K562 (cell line): ENCODE measurements around the gene USPL1. TPM values are rescaled to one million over a fixed set of nuclear protein-coding genes. Genes with fewer than 3 reads are reported as not detected.

Source experiments
- CTBP1 ChIP-seq: fragments of 450-650 bp; IDR thresholded peaks from 2 replicates; pipeline ENCODE4 v1.6.1; 2016; ENCODE audit warnings: borderline replicate concordance
- EGR1 ChIP-seq: fragments of 450-650 bp; conservative IDR thresholded peaks from 2 replicates; pipeline ENCODE4 v1.6.1; 2017; ENCODE audit warnings: mild to moderate bottlenecking
- EP400 ChIP-seq: fragments of 450-650 bp; IDR thresholded peaks from 2 replicates; pipeline ENCODE4 v1.6.1; 2017; ENCODE audit warnings: antibody characterized with exemption, mild to moderate bottlenecking, moderate library complexity
- FOXK2 ChIP-seq, 2 experiments: fragments of 450-650 bp; IDR thresholded peaks in 1 of 2; conservative IDR thresholded peaks in 1 of 2; 2 replicates each; pipeline ENCODE4 v1.6.1; 2016; ENCODE audit warnings: low read depth in 2 of 2, mild to moderate bottlenecking in 1 of 2
- GABPA ChIP-seq: fragments of 200-800 bp; sonication (Bioruptor generic); conservative IDR thresholded peaks from 2 replicates; pipeline ENCODE4 v1.6.1; 2016; ENCODE audit warnings: low read depth, missing genetic modification characterization, missing compliant biosample characterization
- HMGN3 ChIP-seq: IDR thresholded peaks from 2 replicates; pipeline ENCODE4 v1.6.1; 2011; ENCODE audit warnings: borderline replicate concordance, low read depth, mild to moderate bottlenecking, mixed read lengths, low read length; ENCODE audit not compliant: insufficient read length; ENCODE audit errors: extremely low read depth
- MAZ ChIP-seq, 2 experiments: fragments of 450-650 bp in 1 of 2; sonication (generic) in 1 of 2; formaldehyde crosslinking; IDR thresholded peaks in 1 of 2; conservative IDR thresholded peaks in 1 of 2; 2 replicates each; pipeline versions ENCODE4 v1.4.0 to v1.5.0; 2020; ENCODE audit warnings: mild to moderate bottlenecking in 1 of 2, missing genetic modification reagents in 1 of 2
- NFATC3 ChIP-seq: fragments of 450-650 bp; IDR thresholded peaks from 2 replicates; pipeline ENCODE4 v1.6.1; 2017; ENCODE audit warnings: mild to moderate bottlenecking
- NFYB ChIP-seq: IDR thresholded peaks from 2 replicates; pipeline ENCODE4 v1.6.1; 2011; ENCODE audit warnings: mild to moderate bottlenecking, moderate library complexity; ENCODE audit not compliant: insufficient read length; ENCODE audit errors: extremely low read depth
- NR4A1 ChIP-seq, 2 experiments: fragments of 250-450 bp in 1 of 2; fragments of 450-650 bp in 1 of 2; sonication (Bioruptor Pico) in 1 of 2; IDR thresholded peaks; 2 replicates each; pipeline versions ENCODE4 v1.4.0 to v1.6.1; 2016 to 2020; ENCODE audit warnings: mild to moderate bottlenecking in 2 of 2, missing compliant biosample characterization in 1 of 2, missing genetic modification characterization in 1 of 2, moderate library complexity in 1 of 2
- PPARD ChIP-seq: fragments of 250-450 bp; sonication (Bioruptor Pico); IDR thresholded peaks from 2 replicates; pipeline ENCODE4 v1.8.0; 2022; ENCODE audit warnings: inconsistent platforms, mild to moderate bottlenecking, moderate library complexity
- RB1 ChIP-seq: fragments of 450-650 bp; IDR thresholded peaks from 2 replicates; pipeline ENCODE4 v1.6.1; 2017; ENCODE audit warnings: low read depth, mild to moderate bottlenecking
- U2AF1 ChIP-seq: fragments of 200-400 bp; formaldehyde crosslinking; optimal IDR thresholded peaks from 2 replicates; pipeline ENCODE3; 2017; ENCODE audit warnings: mild to moderate bottlenecking, low read depth, low read length, moderate library complexity
- ZBTB12 ChIP-seq: fragments of 250-450 bp; sonication (Bioruptor Pico); IDR thresholded peaks from 2 replicates; pipeline ENCODE4 v1.4.0; 2020
- ZBTB40 ChIP-seq, 2 experiments: fragments of 450-650 bp in 1 of 2; sonication (generic) in 1 of 2; formaldehyde crosslinking in 1 of 2; IDR thresholded peaks; 2 replicates each; pipeline versions ENCODE4 v1.7.1 to v1.9.0; 2016 to 2022; ENCODE audit warnings: inconsistent platforms in 1 of 2, mild to moderate bottlenecking in 1 of 2, missing genetic modification reagents in 1 of 2
- ZNF23 ChIP-seq: fragments of 250-450 bp; sonication (Bioruptor Pico); IDR thresholded peaks from 2 replicates; pipeline ENCODE4 v1.4.0; 2020; ENCODE audit warnings: mild to moderate bottlenecking
- ZNF76 ChIP-seq: fragments of 250-450 bp; sonication (Bioruptor Pico); IDR thresholded peaks from 2 replicates; pipeline ENCODE4 v1.4.0; 2020; ENCODE audit warnings: mild to moderate bottlenecking, moderate library complexity, borderline replicate concordance
- polyA plus RNA-seq, 8 experiments: library from polyadenylated mRNA; depleted of rRNA in 4 of 8; stranded (reverse) in 5 of 8; unstranded in 3 of 8; fragments of >200 nt; fragmentation: Nextera tagmentation in 2 of 8; fragmentation: Illumina TruSeq in 1 of 8; extraction: Ambion mirVana in 2 of 8; extraction: Trizol in 1 of 8; gene quantifications; 2 replicates each; pipeline versions ENCODE4 v1.2.1 to v1.2.3, GENCODE V29; 2011 to 2014; ENCODE audit warnings: inconsistent platforms in 1 of 8, missing spikeins in 1 of 8
- total RNA-seq, 7 experiments: library from RNA; depleted of rRNA in 6 of 7; stranded (reverse); fragments of >200 nt in 6 of 7; fragmentation: Illumina TruSeq in 2 of 7; extraction: Trizol in 2 of 7; gene quantifications; 2 replicates each; pipeline versions ENCODE4 v1.2.1 to v1.2.3, GENCODE V29; 2011 to 2021; ENCODE audit warnings: low replicate concordance in 1 of 7

The USPL1 gene
- total and polyA plus RNA-seq, 9 of the 15 experiments (the other 6 are each of a cell fraction or from before 2014, with no cell fraction given): 5.5 to 18.0 (median 12.0) TPM

- TF ChIP-seq ZBTB40 (IDR thresholded peaks at IDR 0.05) (peak; percentile 100), ZBTB40 (CRISPR knock-in tag; IDR thresholded peaks at IDR 0.05) (no peak), CTBP1 (peak; percentile 92), RB1 (peak; percentile 92), MAZ (CRISPR knock-in tag; conservative IDR thresholded peaks at IDR 0.05 in 1 of 2, IDR thresholded peaks at IDR 0.05 in 1 of 2) (peak; percentile 79 to 92; a peak in 3 of 4 replicates), U2AF1 (peak; percentile 35), NFATC3 (no peak), ZBTB12 (CRISPR knock-in tag) (peak; percentile 66), GABPA (tag) (peak; percentile 99), HMGN3 (peak; percentile 85), ZNF76 (no peak), EGR1 (peak; percentile 67), NR4A1 (CRISPR knock-in tag; IDR thresholded peaks at IDR 0.05) (no peak), NR4A1 (tag; IDR thresholded peaks at IDR 0.05) (no peak), EP400 (peak; percentile 94), ZNF23 (no peak), PPARD (CRISPR knock-in tag) (no peak), NFYB (no peak), FOXK2 (conservative IDR thresholded peaks at IDR 0.05 in 1 of 2, IDR thresholded peaks at IDR 0.05 in 1 of 2; ENCODE audit: low read depth in 2 of 2) (peak; percentile 83 to 88)
Observed at GRCh38 chr13:30617315-30618185, at the start of gene USPL1 (continued).
